OCI-LY7 (cell line): ENCODE data around the gene MCRIP1. TPM values are rescaled to one million over a fixed set of nuclear protein-coding genes. Genes with fewer than 3 reads are reported as not detected.

Experiments
- BruUV-seq: library from RNA; stranded (reverse); fragments of 400-500 nt; replicated peaks from 2 replicates; lab custom pipeline; 2021; lab: Mats Ljungman, UMichigan
- CTCF ChIA-PET: fragments of 300-600 bp; sonication (Branson Sonifier 250); formaldehyde crosslinking; loops from one replicate; lab custom pipeline; 2022; ENCODE audit warnings: antibody characterized with exemption; ENCODE audit not compliant: unreplicated experiment; lab: Charles Lee
- POLR2A ChIA-PET: fragments of 300-600 bp; sonication (Branson Sonifier 250); formaldehyde crosslinking; loops from one replicate; lab custom pipeline; 2022; ENCODE audit warnings: antibody characterized with exemption; lab: Charles Lee
- DNase-seq: peaks from one replicate; pipeline ENCODE4 v3.0.0-alpha.2; 2015; ENCODE audit warnings: low spot score
- H2AFZ ChIP-seq: fragments of 200-600 bp; sonication (generic), shearing (Covaris generic); 2 replicates; pipeline ENCODE4 v1.6.1; 2014; ENCODE audit warnings: mild to moderate bottlenecking, antibody characterized with exemption, low read length, moderate library complexity
- H3K27ac ChIP-seq: fragments of 200-600 bp; sonication (generic); 2 replicates; pipeline ENCODE4 v1.5.1; 2014; ENCODE audit warnings: mixed run types, low read depth, mild to moderate bottlenecking, moderate library complexity, low read length, inconsistent platforms; ENCODE audit not compliant: poor library complexity, severe bottlenecking
- H3K36me3 ChIP-seq: fragments of 200-600 bp; sonication (generic); 2 replicates; pipeline ENCODE4 v1.6.1; 2014; ENCODE audit warnings: mild to moderate bottlenecking, antibody characterized with exemption, low read length, moderate library complexity, mixed read lengths; ENCODE audit not compliant: insufficient read depth
- H3K4me1 ChIP-seq: fragments of 200-600 bp; sonication (generic); 2 replicates; pipeline ENCODE4 v1.5.1; 2014; ENCODE audit warnings: mild to moderate bottlenecking, low read length; ENCODE audit not compliant: insufficient read depth, poor library complexity, severe bottlenecking
- H3K4me2 ChIP-seq: fragments of 200-600 bp; sonication (generic); 2 replicates; pipeline ENCODE4 v1.6.1; 2014; ENCODE audit warnings: mild to moderate bottlenecking, low read length
- H3K4me3 ChIP-seq: fragments of 200-600 bp; sonication (generic); 2 replicates; pipeline ENCODE4 v1.5.1; 2014; ENCODE audit warnings: mild to moderate bottlenecking, low read depth, low read length; ENCODE audit not compliant: poor library complexity, severe bottlenecking
- H3K79me2 ChIP-seq: fragments of 200-600 bp; sonication (generic); 2 replicates; pipeline ENCODE4 v1.6.1; 2016; ENCODE audit warnings: low read depth, mild to moderate bottlenecking, low read length, moderate library complexity, mixed read lengths; ENCODE audit not compliant: insufficient read depth
- H3K9me2 ChIP-seq: fragments of 200-600 bp; sonication (generic); 2 replicates; pipeline ENCODE4 v1.6.1; 2016; ENCODE audit warnings: mild to moderate bottlenecking, low read length, mixed read lengths; ENCODE audit not compliant: insufficient read depth
- H3K9me3 ChIP-seq: fragments of 200-600 bp; sonication (generic); 2 replicates; pipeline ENCODE4 v1.6.1; 2014; ENCODE audit warnings: mild to moderate bottlenecking, mixed run types, low read length, mixed read lengths
- H4K20me1 ChIP-seq: fragments of 200-600 bp; sonication (generic); 2 replicates; pipeline ENCODE4 v1.6.1; 2014; ENCODE audit warnings: mild to moderate bottlenecking, antibody characterized with exemption, low read length, moderate library complexity, mixed read lengths; ENCODE audit not compliant: insufficient read depth
- EZH2phosphoT487 ChIP-seq: fragments of 200-600 bp; sonication (generic); IDR thresholded peaks from 2 replicates; pipeline ENCODE4 v1.6.1; 2018; ENCODE audit warnings: low read depth, borderline replicate concordance, mild to moderate bottlenecking, mixed run types, antibody characterized with exemption, low read length, moderate library complexity, mixed read lengths
- intact Hi-C: fragments of 100-400 bp; cut with micrococcal nuclease; formaldehyde crosslinking; loops from one replicate; pipeline ENCODE4 v1.10.0; 2022; ENCODE audit not compliant: unreplicated experiment
- total RNA-seq, 2 experiments: library from RNA; depleted of rRNA in 1 of 2; stranded (reverse); fragments of >200 nt in 1 of 2; shearing (Covaris generic) in 1 of 2; gene quantifications; 2 replicates each; pipeline ENCODE4 v1.2.3, GENCODE V29; 2014 to 2022
- TF ChIP-seq, protein P1 (sequence below): fragments of 200-600 bp; sonication (generic); conservative IDR thresholded peaks from 2 replicates; pipeline ENCODE4 v1.5.1; 2014; ENCODE audit warnings: mild to moderate bottlenecking, antibody characterized with exemption, low read length, moderate library complexity, mixed read lengths

MCRIP1 gene
- total RNA-seq, 2 experiments from 2014 or later: 170 to 288 TPM

DNA sequence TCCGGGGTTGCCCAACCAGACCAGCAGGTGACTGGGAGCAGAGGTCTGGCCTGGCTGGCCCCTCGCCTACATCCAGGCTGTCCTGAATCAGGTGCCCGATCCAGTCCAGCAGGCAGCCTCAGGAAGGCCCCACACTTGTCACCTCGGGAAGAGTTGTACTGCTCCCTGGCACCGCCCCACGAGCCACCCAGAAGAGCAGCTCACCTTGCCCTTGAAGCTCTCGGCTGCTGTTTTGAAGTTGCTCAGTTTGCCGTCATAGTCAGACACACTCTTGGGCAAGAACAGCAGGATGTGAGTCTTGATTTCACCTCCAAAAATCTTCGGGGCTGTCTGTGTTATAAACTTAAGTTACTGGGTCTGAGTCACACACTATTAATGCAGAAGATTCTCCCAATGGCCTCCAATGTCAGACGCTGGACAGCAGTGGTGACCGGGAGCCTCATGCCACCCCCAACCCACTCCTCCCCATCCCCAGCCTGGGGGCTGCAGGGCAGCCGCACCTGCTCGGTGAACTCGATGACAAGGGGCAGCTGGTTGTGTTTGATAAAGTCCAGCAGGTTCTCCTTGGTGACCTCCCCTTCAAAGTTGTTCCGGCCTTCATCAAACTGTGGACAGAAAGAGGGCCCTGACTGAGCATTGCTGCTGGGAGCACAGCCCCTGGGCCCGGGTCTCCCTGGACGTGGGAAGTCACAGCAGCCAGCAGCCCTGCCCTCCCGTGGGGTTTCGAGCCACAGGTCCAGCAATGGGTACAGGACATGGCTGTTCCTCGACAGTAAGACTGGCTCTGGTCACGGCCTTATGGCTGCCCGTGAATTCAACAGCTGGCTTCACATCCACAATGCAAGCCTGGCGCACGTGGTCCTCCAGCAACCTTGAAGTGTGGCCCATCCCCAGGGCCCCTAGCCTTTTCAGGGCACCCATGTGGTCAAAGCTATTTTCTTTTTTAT, 13.9 kb upstream of the MCRIP1 start:
- Histone ChIP-seq H4K20me1 (no peaks in the 10 kb centered on the region), H2AFZ (no peak overlapping the region), H3K27ac (no peak overlapping the region), H3K4me1 (no peaks in the 10 kb centered on the region), H3K79me2 (no peaks in the 10 kb centered on the region), H3K9me3 (no peaks in the 10 kb centered on the region), H3K4me3 (no peak overlapping the region), H3K4me2 (no peak overlapping the region), H3K36me3 (peaks cover 90% of the 10 kb centered on the region), H3K9me2 (no peaks in the 10 kb centered on the region)
- no TSS peak for BruUV-seq
- ChIA-PET POLR2A (no interaction called here), CTCF (no interaction called here)
- TF ChIP-seq, protein P1, sequence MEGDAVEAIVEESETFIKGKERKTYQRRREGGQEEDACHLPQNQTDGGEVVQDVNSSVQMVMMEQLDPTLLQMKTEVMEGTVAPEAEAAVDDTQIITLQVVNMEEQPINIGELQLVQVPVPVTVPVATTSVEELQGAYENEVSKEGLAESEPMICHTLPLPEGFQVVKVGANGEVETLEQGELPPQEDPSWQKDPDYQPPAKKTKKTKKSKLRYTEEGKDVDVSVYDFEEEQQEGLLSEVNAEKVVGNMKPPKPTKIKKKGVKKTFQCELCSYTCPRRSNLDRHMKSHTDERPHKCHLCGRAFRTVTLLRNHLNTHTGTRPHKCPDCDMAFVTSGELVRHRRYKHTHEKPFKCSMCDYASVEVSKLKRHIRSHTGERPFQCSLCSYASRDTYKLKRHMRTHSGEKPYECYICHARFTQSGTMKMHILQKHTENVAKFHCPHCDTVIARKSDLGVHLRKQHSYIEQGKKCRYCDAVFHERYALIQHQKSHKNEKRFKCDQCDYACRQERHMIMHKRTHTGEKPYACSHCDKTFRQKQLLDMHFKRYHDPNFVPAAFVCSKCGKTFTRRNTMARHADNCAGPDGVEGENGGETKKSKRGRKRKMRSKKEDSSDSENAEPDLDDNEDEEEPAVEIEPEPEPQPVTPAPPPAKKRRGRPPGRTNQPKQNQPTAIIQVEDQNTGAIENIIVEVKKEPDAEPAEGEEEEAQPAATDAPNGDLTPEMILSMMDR: no peak
- TF ChIP-seq EZH2phosphoT487: no peak
- no peak for DNase-seq
- intact Hi-C loops: no loop called here

DNA sequence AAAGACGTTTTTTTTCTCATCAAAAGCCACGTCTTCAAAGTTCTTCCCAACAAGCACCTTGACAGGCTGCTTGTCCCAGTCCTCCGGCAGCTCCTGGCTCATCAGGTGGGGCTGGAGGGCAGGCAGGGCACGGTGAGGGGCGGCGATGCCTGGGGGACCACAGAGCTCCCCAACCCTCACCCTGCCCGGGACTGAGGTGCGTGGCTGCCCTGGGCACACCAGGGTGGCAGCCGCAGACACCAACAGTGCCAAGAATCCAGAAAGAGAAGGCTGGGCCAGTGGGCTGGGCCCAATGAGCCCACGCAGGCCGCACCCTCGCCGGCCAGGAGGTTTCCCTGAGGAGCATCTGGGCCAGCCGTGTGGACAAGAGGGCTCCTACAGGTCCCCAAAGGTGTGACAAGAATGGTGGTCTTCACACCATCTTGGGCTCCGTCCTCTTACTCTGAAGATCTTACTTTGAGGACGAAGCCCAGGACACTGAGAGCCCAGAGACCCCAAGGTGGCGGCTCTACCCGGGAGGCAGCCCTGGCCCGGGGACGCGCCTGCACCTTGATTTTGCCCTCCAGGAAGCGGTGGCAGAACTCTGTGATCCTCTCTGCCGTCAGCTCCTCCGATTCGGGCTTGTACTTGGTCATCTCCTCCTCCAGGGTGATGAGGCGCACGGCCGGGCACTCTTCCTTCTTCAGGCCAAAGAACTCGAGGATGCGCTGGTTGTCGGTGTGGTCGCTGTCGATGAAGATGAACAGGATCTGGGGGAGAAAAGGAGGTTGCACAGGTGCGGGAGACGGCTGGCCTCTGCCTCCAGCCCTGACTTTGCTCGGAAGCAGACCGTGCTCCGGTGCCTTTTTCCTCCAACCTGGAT, 13.0 kb upstream of the MCRIP1 start:
- POLR2A ChIA-PET: no interaction called here

More for the DNA sequence above, 13.0 kb upstream of the MCRIP1 start:
- H3K9me3 ChIP-seq: no peaks in the 10 kb centered on the region
- H3K27ac ChIP-seq: no peak overlapping the region
- CTCF ChIA-PET: no interaction called here
- no peak overlapping the region for H3K4me3 ChIP-seq
- DNase-seq: no peak
- no peak overlapping the region for H2AFZ ChIP-seq
- H3K4me2 ChIP-seq: no peak overlapping the region
- H3K79me2 ChIP-seq: no peaks in the 10 kb centered on the region
- H4K20me1 ChIP-seq: no peaks in the 10 kb centered on the region
- intact Hi-C loops: no loop called here
- peaks cover 81% of the 10 kb centered on the region for H3K36me3 ChIP-seq
- no peaks in the 10 kb centered on the region for H3K4me1 ChIP-seq
- no TSS peak for BruUV-seq
- no peaks in the 10 kb centered on the region for H3K9me2 ChIP-seq
- TF ChIP-seq EZH2phosphoT487: no peak
- TF ChIP-seq, protein P1: no peak
